Coronary artery (tissue), 2 donors: ENCODE results near the gene FRYL.
"Not testable (repeated sequence)": the region's sequence is repeated elsewhere in the genome, so short reads cannot be mapped to it uniquely, and the experiment has no call there.

Experiments
- DNase-seq: peaks from one replicate; pipeline ENCODE4 v3.0.0-alpha.2; 2017; ENCODE audit warnings: low spot score
- H3K27ac ChIP-seq, 2 donors: fragments of 200-600 bp; sonication (generic); one replicate each; pipeline ENCODE4 v1.5.1; 2016 to 2019
- H3K4me3 ChIP-seq: fragments of 200-600 bp; sonication (generic); 2 replicates; pipeline ENCODE4 v1.5.1; 2016; ENCODE audit warnings: mild to moderate bottlenecking, moderate library complexity
- TF ChIP-seq, protein P1 (sequence below): fragments of 200-600 bp; sonication (generic); IDR thresholded peaks from one replicate; pipeline ENCODE4 v1.5.1; 2019; ENCODE audit warnings: antibody characterized with exemption

FRYL gene

DNA sequence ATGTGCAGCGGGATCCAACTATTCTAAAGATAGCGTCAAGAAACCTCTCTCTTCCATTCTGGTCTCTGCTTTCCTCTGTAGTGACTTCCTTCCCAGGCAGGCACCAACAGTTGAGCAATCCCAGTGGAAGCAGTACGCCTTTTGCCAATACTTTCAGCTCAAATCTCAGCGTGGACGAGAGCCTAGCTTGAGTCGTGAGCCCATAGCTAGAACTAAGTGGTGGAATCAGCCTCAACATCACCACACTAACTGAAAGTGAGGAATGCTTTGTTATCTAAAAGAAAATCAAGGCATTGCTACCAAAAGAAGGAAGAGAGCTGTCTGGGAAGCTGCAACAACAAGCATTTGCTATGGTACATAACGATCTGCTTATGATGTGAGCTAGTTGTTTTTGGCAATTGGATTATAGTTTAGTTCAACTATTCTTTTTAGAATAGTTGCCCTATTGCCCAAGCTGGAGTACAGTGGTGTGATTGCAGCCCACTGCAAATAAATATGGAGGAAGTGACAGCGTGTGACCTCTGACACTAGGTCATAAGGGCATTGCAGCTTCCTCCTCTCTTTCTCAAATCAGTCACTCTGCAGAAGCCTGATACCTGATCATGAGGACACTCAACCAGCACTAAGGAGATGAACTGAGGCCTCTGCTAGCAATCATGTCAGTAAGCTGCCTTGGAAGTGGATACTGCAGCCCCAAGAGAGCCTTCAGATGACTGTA is 24.7 kb upstream of the FRYL start:
- Histone ChIP-seq H3K4me3 (peak overlapping the region; percentile 54), H3K27ac (peak overlapping the region; percentile 58 to 88)
- DNase-seq = no peak
- TF ChIP-seq, protein P1, sequence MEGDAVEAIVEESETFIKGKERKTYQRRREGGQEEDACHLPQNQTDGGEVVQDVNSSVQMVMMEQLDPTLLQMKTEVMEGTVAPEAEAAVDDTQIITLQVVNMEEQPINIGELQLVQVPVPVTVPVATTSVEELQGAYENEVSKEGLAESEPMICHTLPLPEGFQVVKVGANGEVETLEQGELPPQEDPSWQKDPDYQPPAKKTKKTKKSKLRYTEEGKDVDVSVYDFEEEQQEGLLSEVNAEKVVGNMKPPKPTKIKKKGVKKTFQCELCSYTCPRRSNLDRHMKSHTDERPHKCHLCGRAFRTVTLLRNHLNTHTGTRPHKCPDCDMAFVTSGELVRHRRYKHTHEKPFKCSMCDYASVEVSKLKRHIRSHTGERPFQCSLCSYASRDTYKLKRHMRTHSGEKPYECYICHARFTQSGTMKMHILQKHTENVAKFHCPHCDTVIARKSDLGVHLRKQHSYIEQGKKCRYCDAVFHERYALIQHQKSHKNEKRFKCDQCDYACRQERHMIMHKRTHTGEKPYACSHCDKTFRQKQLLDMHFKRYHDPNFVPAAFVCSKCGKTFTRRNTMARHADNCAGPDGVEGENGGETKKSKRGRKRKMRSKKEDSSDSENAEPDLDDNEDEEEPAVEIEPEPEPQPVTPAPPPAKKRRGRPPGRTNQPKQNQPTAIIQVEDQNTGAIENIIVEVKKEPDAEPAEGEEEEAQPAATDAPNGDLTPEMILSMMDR = no peak

DNA sequence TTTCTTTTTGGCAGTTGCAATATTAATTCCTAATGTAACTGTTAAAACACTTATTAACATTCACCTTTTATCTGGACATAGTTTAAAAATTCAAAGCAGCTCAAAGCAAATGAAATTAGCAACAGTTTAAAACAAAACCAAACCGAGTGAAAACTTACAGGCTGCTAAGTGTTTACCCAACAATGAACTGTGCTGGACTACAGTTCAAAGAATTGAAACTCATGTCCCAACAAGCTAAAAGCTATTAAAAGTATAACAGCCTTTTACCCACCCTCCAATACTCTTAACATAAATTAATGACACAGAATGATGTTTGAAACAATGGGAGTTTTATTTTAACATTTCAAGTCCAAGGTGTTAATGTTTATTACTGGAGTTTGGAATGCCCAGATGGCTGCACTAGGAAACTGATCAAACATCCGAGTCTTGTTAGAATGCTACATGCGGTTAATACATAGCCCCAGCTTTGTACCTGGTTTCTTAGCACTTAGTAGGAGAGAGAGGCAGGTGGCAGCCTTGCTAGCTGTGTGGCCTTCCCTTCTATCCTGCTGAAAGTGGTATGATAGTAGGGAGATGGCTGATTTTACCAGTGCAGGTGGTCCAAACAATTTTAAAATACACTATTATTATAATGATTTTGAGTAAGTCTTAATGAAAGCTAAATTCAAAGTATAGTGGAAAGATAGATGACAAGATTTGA is 21.1 kb upstream of the FRYL start:
- Histone ChIP-seq H3K4me3 (no peak overlapping the region), H3K27ac (peak overlapping the region; percentile 67 to 81)
- no peak for DNase-seq
- TF ChIP-seq, protein P1 = no peak

DNA sequence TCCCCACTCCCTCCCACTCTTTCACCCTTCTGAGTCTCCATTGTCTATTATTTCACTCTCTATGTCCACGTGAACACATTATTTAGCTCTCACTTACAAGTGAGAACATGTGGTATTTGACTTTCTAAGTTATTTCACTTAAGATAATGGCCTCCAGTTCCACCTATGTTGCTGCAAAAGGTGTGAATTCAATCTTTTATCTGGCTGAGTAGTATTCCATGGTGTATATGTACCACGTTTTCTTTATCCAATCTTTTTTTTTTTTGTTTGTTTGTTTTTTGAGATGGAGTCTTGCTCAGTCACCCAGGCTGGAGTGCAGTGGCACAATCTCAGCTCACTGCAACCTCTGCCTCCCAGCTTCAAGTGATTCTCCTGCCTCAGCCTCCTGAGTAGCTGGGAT is 20.1 kb upstream of the FRYL start:
- not testable (repeated sequence) for H3K4me3 ChIP-seq, DNase-seq, H3K27ac ChIP-seq

DNA sequence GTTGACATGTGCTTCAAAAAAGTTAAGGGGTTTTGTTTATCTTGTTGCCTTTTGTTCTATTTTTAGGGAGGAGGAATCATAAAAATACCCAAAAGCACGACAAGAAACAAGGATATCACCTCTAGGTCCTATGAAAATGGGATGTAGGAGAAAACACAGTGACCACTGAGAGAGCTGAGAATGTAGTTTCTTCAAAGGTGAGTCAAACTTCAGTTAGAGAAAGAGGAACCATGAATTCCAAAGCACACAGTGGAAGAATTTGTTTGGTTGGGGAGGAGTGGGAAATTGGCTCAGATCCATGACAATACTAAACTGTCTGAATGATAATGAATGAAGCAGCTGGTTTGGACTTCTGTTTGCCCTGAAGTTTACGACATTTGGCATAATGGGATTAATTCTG is 19.1 kb upstream of the FRYL start:
- Histone ChIP-seq H3K4me3 (no peak overlapping the region), H3K27ac (no peak overlapping the region)
- TF ChIP-seq, protein P1 = no peak
- DNase-seq = no peak

GRCh38 chr4:48798117-48798516 is 18.0 kb upstream of the FRYL start:
- DNase-seq = no peak
- Histone ChIP-seq H3K4me3 (no peak overlapping the region), H3K27ac (no peak overlapping the region)
- TF ChIP-seq, protein P1 = no peak

DNA sequence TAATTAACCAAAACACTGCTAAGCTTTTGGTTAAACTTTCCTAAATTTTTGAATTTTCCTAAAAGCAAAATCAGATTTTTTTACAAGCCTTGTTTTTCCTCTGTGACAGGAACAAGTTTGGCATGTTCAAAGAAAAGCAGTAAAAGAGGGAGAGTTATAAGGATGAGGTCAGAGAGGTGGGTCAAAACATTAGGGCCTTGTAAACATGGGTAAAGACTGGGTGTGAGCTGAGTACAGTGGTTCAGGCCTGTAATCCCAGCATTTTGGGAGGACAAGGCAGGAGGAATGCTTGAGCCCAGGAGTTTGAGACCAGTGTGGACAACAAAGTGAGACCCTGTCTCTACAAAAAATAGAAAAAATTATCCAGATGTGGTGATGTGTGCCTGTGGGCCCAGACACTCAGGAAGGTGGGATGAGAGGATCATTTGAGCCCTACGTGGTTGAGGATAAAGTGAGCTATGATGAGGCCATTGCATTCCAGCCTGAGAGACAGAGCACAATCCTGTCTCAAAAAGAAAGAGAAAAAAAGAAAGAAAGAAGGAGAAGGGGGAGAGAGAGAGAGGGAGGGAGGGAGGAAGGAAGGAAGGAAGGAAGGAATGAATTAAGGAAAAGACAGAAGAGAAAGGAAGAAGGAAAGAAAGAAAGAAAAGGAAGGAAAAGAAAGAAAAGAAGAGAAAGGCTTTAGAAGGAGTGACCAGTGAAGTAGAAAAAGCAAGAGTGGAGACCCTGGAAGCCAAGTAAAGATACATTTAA is 17.0 kb upstream of the FRYL start:
- TF ChIP-seq, protein P1 = no peak
- H3K4me3 ChIP-seq = no peak overlapping the region
- H3K27ac ChIP-seq = no peak overlapping the region
- no peak for DNase-seq

DNA sequence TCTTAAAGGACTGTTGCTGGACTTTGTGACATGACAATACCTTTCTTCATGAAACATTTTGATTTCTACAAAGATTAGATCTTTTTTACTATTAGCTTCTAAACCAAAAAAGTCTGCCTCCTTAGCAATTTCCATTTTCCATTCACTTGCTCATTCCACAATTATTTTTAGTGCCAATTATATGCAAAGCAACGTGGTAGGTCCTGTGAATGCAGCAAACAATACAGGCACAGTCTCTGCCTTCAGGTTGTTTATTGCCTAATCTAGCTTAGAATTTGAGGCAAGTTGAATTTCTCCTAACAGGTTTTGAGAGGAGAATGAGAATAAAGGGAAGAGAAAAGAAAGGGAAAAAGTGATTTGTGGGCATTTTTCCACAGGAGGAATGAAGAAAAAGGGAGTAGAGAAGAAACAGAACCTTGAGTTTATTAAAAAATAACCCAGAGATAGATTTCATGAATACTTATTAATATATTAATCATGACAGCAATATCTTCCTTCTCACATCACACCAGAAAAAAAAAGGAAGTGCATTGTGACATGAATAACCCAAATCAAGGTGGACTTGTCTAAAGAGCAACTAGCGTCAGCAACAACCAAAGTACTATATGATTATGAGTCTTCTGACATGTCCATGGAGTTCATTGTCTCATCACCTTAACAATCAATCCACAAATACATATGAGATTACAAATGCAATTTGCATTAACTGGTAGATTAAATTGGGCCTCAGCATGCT is 16.3 kb upstream of the FRYL start:
- TF ChIP-seq, protein P1 = no peak
- DNase-seq = no peak
- no peak overlapping the region for H3K27ac ChIP-seq
- H3K4me3 ChIP-seq = no peak overlapping the region
